ENCODE data around the gene GGCT.

- no peak for TF ChIP-seq CTCF (IDR thresholded peaks at IDR 0.05; ENCODE audit: control extremely low read depth in 1 of 3, insufficient read depth in 1 of 3, low read depth in 1 of 3, low read length in 3 of 3)
- TF ChIP-seq POLR2AphosphoS5 (IDR thresholded peaks at IDR 0.05; ENCODE audit: low read depth, low read length): peak; percentile 93
- no peak for TF ChIP-seq RAD21 (IDR thresholded peaks at IDR 0.05 in 1 of 2, conservative IDR thresholded peaks at IDR 0.05 in 1 of 2; ENCODE audit: low read depth in 2 of 2, low read length in 2 of 2)
- TF ChIP-seq POLR2A (IDR thresholded peaks at IDR 0.05; ENCODE audit: control extremely low read depth in 1 of 2, low read depth in 2 of 2, low read length in 2 of 2): peak; percentile 88 to 93
- no peak for TF ChIP-seq SIN3A (conservative IDR thresholded peaks at IDR 0.05 in 1 of 2, IDR thresholded peaks at IDR 0.05 in 1 of 2; ENCODE audit: low read depth in 1 of 2, low read length in 2 of 2)
Measured at GRCh38 chr7:30504301-30505173, at the start of gene GGCT.

Measured in H1 (cell line).